SK-N-SH (cell line): ENCODE data around the gene RPS6KB2. TPM values are rescaled to one million over a fixed set of nuclear protein-coding genes. Genes with fewer than 3 reads are reported as not detected.
A peak's percentile ranks its signal among the peaks of the same experiment; 100 is the strongest.

ENCODE experiments used
- CTCF ChIA-PET: fragments of 300-600, 350-600 bp; formaldehyde crosslinking; extraction: SDS; loops from one replicate; lab custom pipeline; 2021; lab: Yijun Ruan, JAX
- POLR2A ChIA-PET: fragments of 350-600 bp; sonication (Branson Sonifier 250); formaldehyde crosslinking; extraction: SDS; loops from one replicate; lab custom pipeline; 2020; ENCODE audit warnings: antibody characterized with exemption, inconsistent platforms; lab: Yijun Ruan, JAX
- DNase-seq: peaks from one replicate; pipeline ENCODE4 v3.0.0; 2012
- H2AFZ ChIP-seq: fragments of 200-600 bp; sonication (generic); 2 replicates; pipeline ENCODE4 v1.8.1; 2016; ENCODE audit warnings: antibody characterized with exemption, mild to moderate bottlenecking, low read depth
- H3F3A ChIP-seq: fragments of 200-600 bp; sonication (generic); replicated peaks from 2 replicates; pipeline ENCODE3; 2016; ENCODE audit warnings: antibody characterized with exemption, mild to moderate bottlenecking; ENCODE audit not compliant: insufficient read depth
- H3K27ac ChIP-seq, 2 experiments: fragments of 200-500 bp in 1 of 2; fragments of 200-600 bp in 1 of 2; sonication (Bioruptor generic) in 1 of 2; sonication (generic), shearing (Covaris generic) in 1 of 2; 2 replicates each; pipeline versions ENCODE4 v1.5.1 to v1.6.1; 2014 to 2016; ENCODE audit warnings: low read depth in 2 of 2, inconsistent platforms in 1 of 2, low read length in 1 of 2, mild to moderate bottlenecking in 1 of 2, mixed read lengths in 1 of 2
- H3K27me3 ChIP-seq: fragments of 200-600 bp; sonication (generic), shearing (Covaris generic); 2 replicates; pipeline ENCODE4 v1.6.1; 2016; ENCODE audit warnings: mixed run types; ENCODE audit not compliant: insufficient read depth
- H3K36me3 ChIP-seq, 2 experiments: fragments of 200-500 bp in 1 of 2; fragments of 200-600 bp in 1 of 2; sonication (Bioruptor generic) in 1 of 2; sonication (generic) in 1 of 2; replicated peaks in 1 of 2; 2 replicates each; pipeline versions ENCODE3 to v1.5.1; 2014 to 2016; ENCODE audit warnings: low read length in 1 of 2, mild to moderate bottlenecking in 1 of 2; ENCODE audit not compliant: insufficient read depth in 2 of 2, control insufficient read depth in 1 of 2
- H3K4me1 ChIP-seq, 2 experiments: fragments of 200-500 bp in 1 of 2; fragments of 200-600 bp in 1 of 2; sonication (Bioruptor generic) in 1 of 2; sonication (generic), shearing (Covaris generic) in 1 of 2; 2 replicates each; pipeline versions ENCODE4 v1.5.1 to v1.6.1; 2014 to 2016; ENCODE audit warnings: low read depth in 1 of 2, low read length in 1 of 2, mixed run types in 1 of 2; ENCODE audit not compliant: insufficient read depth in 2 of 2, control insufficient read depth in 1 of 2
- H3K4me2 ChIP-seq: fragments of 200-600 bp; sonication (generic), shearing (Covaris generic); 2 replicates; pipeline ENCODE4 v1.6.1; 2017; ENCODE audit warnings: mixed run types
- H3K4me3 ChIP-seq, 2 experiments: fragments of 200-500 bp in 1 of 2; fragments of 200-600 bp in 1 of 2; sonication (Bioruptor generic) in 1 of 2; sonication (generic), shearing (Covaris generic) in 1 of 2; 2 replicates each; pipeline versions ENCODE4 v1.5.1 to v1.8.1; 2014 to 2016; ENCODE audit warnings: low read depth in 2 of 2, inconsistent platforms in 1 of 2, low read length in 1 of 2, mild to moderate bottlenecking in 1 of 2, mixed read lengths in 1 of 2, moderate library complexity in 1 of 2
- H3K79me2 ChIP-seq: fragments of 200-600 bp; sonication (generic); 2 replicates; pipeline ENCODE4 v1.8.1; 2017; ENCODE audit warnings: mild to moderate bottlenecking; ENCODE audit not compliant: insufficient read depth
- H3K9ac ChIP-seq: fragments of 200-600 bp; sonication (generic); 2 replicates; pipeline ENCODE4 v1.6.1; 2017; ENCODE audit warnings: mixed run types
- H3K9me2 ChIP-seq: fragments of 200-600 bp; sonication (generic); 2 replicates; pipeline ENCODE4 v1.6.1; 2017; ENCODE audit warnings: mixed run types
- H3K9me3 ChIP-seq: fragments of 200-600 bp; sonication (generic); 2 replicates; pipeline ENCODE4 v1.6.1; 2017; ENCODE audit warnings: mixed run types, mild to moderate bottlenecking, moderate library complexity
- H4K20me1 ChIP-seq: fragments of 200-600 bp; sonication (generic); 2 replicates; pipeline ENCODE4 v1.6.1; 2017; ENCODE audit warnings: mild to moderate bottlenecking, mixed run types; ENCODE audit not compliant: insufficient read depth
- CHD2 ChIP-seq: fragments of 150-350 bp; IDR thresholded peaks from 2 replicates; pipeline ENCODE4 v1.6.1; 2018; ENCODE audit warnings: low read length; ENCODE audit not compliant: partially characterized antibody
- ELF1 ChIP-seq: IDR thresholded peaks from 2 replicates; pipeline ENCODE4 v1.4.0; 2012
- EZH2phosphoT487 ChIP-seq: fragments of 200-600 bp; sonication (generic); IDR thresholded peaks from 2 replicates; pipeline ENCODE4 v1.6.1; 2017; ENCODE audit warnings: low read depth, mixed run types, mild to moderate bottlenecking, antibody characterized with exemption, moderate library complexity, borderline replicate concordance
- FOXJ3 ChIP-seq: sonication (generic); formaldehyde crosslinking; IDR thresholded peaks from 2 replicates; pipeline ENCODE4 v1.5.1; 2020; ENCODE audit warnings: mild to moderate bottlenecking, missing genetic modification reagents
- GATA2 ChIP-seq: sonication (generic); formaldehyde crosslinking; IDR thresholded peaks from 2 replicates; pipeline ENCODE4 v1.5.0; 2020; ENCODE audit warnings: mild to moderate bottlenecking, missing genetic modification reagents
- JUND ChIP-seq: IDR thresholded peaks from 2 replicates; pipeline ENCODE4 v1.4.0; 2012
- MAX ChIP-seq: IDR thresholded peaks from 2 replicates; pipeline ENCODE4 v1.4.0; 2012; ENCODE audit warnings: low read depth
- MEF2A ChIP-seq: IDR thresholded peaks from 2 replicates; pipeline ENCODE4 v1.4.0; 2012; ENCODE audit warnings: low read depth, borderline replicate concordance
- MXI1 ChIP-seq: IDR thresholded peaks from 2 replicates; pipeline ENCODE4 v1.6.1; 2012; ENCODE audit warnings: mild to moderate bottlenecking, low read depth, low read length, improper control_type of control experiment
- NRF1 ChIP-seq: IDR thresholded peaks from 2 replicates; pipeline ENCODE4 v1.6.1; 2012; ENCODE audit warnings: low read depth, mild to moderate bottlenecking, low read length
- PBX3 ChIP-seq: IDR thresholded peaks from 2 replicates; pipeline ENCODE4; 2012
- RAD21 ChIP-seq: IDR thresholded peaks from 2 replicates; pipeline ENCODE4 v1.6.1; 2012; ENCODE audit warnings: mild to moderate bottlenecking, low read length
- RCOR1 ChIP-seq: fragments of 150-350 bp; IDR thresholded peaks from 2 replicates; pipeline ENCODE4 v1.6.1; 2017; ENCODE audit warnings: antibody characterized with exemption, low read length
- SIN3A ChIP-seq: IDR thresholded peaks from 2 replicates; pipeline ENCODE4 v1.6.1; 2012; ENCODE audit warnings: low read depth, mild to moderate bottlenecking, low read length, moderate library complexity, borderline replicate concordance
- TAF1 ChIP-seq: IDR thresholded peaks from 2 replicates; pipeline ENCODE4 v1.6.1; 2012; ENCODE audit warnings: low read depth, mild to moderate bottlenecking, low read length, moderate library complexity, borderline replicate concordance
- USF2 ChIP-seq: fragments of 150-350 bp; IDR thresholded peaks from 2 replicates; pipeline ENCODE4 v1.6.1; 2017; ENCODE audit warnings: antibody characterized with exemption, low read length, low read depth, borderline replicate concordance
- YY1 ChIP-seq: IDR thresholded peaks from 2 replicates; pipeline ENCODE4 v1.4.0; 2012; ENCODE audit warnings: low read depth, mild to moderate bottlenecking
- ZBTB33 ChIP-seq: IDR thresholded peaks from 2 replicates; pipeline ENCODE4 v1.4.0; 2012; ENCODE audit warnings: low read depth, borderline replicate concordance
- WGBS: methylation state at CpG from one replicate; pipeline ENCODE4 v1.1.6; 2017; ENCODE audit warnings: low lambda C conversion rate; 5-methylcytosine and 5-hydroxymethylcytosine counted together
- polyA plus RNA-seq, 3 experiments: library from polyadenylated mRNA; depleted of rRNA; stranded (reverse); fragments of >200 nt; gene quantifications; 2 replicates each; pipeline ENCODE4 v1.2.3, GENCODE V29; 2012

Gene RPS6KB2
- polyA plus RNA-seq, 1 of the 3 experiments (the other 2 are of a cell fraction) = 52.0 TPM

- POLR2A ChIA-PET = interaction anchor here (0.5 to 1.3 kb wide), 4 partner anchors 24 to 1107 kb away, joined by 3 to 4 read pairs (median 3); partner anchors contain the start of genes GSTP1 and RAD9A
- no peak for DNase-seq
- TF ChIP-seq SIN3A = no peak
- no peak for TF ChIP-seq JUND
- no peak for TF ChIP-seq EZH2phosphoT487
- no peak for TF ChIP-seq YY1
- TF ChIP-seq FOXJ3 = no peak
- TF ChIP-seq ZBTB33 = no peak
- no peak for TF ChIP-seq CHD2
- no peak for TF ChIP-seq MEF2A
- no peak for TF ChIP-seq GATA2
- no peak for TF ChIP-seq USF2
- Histone ChIP-seq H3F3A (no peaks in the 10 kb centered on the region), H3K27ac (no peak overlapping the region; a peak in 1 of 4 replicates), H3K4me1 (peaks cover 7 to 8% of the 10 kb centered on the region in 2 experiments; a peak in 2 of 4 replicates), H3K9ac (peak overlapping the region; percentile 49; the same call in 1 of the 2 replicates), H3K79me2 (no peaks in the 10 kb centered on the region), H3K4me3 (peak overlapping the region; percentile 63 to 66), H3K36me3 (no peaks in the 10 kb centered on the region), H3K9me3 (no peaks in the 10 kb centered on the region), H4K20me1 (no peaks in the 10 kb centered on the region), H3K4me2 (peak overlapping the region; percentile 68), H3K9me2 (no peaks in the 10 kb centered on the region), H3K27me3 (no peaks in the 10 kb centered on the region), H2AFZ (no peak overlapping the region)
- CTCF ChIA-PET = interaction anchor here (0.8 to 2.7 kb wide), 4 partner anchors 13 to 37 kb away, joined by 3 to 17 read pairs (median 4); partner anchors contain the start of gene PPP1CA
- WGBS = 70% methylated on average over 2 of the region's 15 CpGs
These were observed 8.1 kb upstream of the RPS6KB2 start for GRCh38 chr11:67420147-67420645.

- Histone ChIP-seq H3K4me2 (peak overlapping the region; percentile 68), H3K27me3 (no peaks in the 10 kb centered on the region), H3K9ac (peak overlapping the region; percentile 49; the same call in 1 of the 2 replicates), H3K36me3 (no peaks in the 10 kb centered on the region), H3K9me2 (no peaks in the 10 kb centered on the region), H3K9me3 (no peaks in the 10 kb centered on the region), H3K4me1 (peaks cover 6 to 8% of the 10 kb centered on the region in 2 experiments; a peak in 2 of 4 replicates), H3K79me2 (no peaks in the 10 kb centered on the region), H3K27ac (peak overlapping the region in 1 of 2 experiments; percentile 64; a peak in 1 of 4 replicates)
- POLR2A ChIA-PET = interaction anchor here (0.5 to 1.3 kb wide), 4 partner anchors 25 to 1108 kb away, joined by 3 to 4 read pairs (median 3); partner anchors contain the start of genes GSTP1 and RAD9A
- peak; percentile 100 for DNase-seq
- TF ChIP-seq RCOR1 = no peak
- no peak for TF ChIP-seq ELF1
- TF ChIP-seq TAF1 = no peak
- TF ChIP-seq GATA2 = no peak
- TF ChIP-seq MXI1 = peak; percentile 90; the same call in 1 of the 2 replicates
- TF ChIP-seq MAX = peak; percentile 53; the same call in 1 of the 2 replicates
- TF ChIP-seq NRF1 = peak; percentile 25
- TF ChIP-seq EZH2phosphoT487 = no peak
- TF ChIP-seq RAD21 = no peak
- no peak for TF ChIP-seq JUND
- TF ChIP-seq PBX3 = no peak
- TF ChIP-seq YY1 = no peak
- TF ChIP-seq, all 33 proteins: peak for 3
- Histone ChIP-seq H3F3A (no peaks in the 10 kb centered on the region), H3K4me3 (peak overlapping the region; percentile 63 to 66), H4K20me1 (no peaks in the 10 kb centered on the region), H2AFZ (0 out of 2 replicates have a peak overlapping the region, but pooled peaks have one; percentile 14)
- CTCF ChIA-PET = interaction anchor here (0.8 to 2.7 kb wide), 3 partner anchors 14 to 38 kb away, joined by 3 to 17 read pairs (median 3); partner anchors contain the start of gene PPP1CA
- 0% methylated on average over 18 of the region's 97 CpGs for WGBS
These were observed 7.5 kb upstream of the RPS6KB2 start for GRCh38 chr11:67420646-67421429.
